ENCODE data around the gene ADRA2C. TPM values are rescaled to one million over a fixed set of nuclear protein-coding genes. Genes with fewer than 3 reads are reported as not detected.

ADRA2C gene
- total and polyA plus RNA-seq, 12 donors = 2.8 to 8.8 (median 5.5) TPM

DNA sequence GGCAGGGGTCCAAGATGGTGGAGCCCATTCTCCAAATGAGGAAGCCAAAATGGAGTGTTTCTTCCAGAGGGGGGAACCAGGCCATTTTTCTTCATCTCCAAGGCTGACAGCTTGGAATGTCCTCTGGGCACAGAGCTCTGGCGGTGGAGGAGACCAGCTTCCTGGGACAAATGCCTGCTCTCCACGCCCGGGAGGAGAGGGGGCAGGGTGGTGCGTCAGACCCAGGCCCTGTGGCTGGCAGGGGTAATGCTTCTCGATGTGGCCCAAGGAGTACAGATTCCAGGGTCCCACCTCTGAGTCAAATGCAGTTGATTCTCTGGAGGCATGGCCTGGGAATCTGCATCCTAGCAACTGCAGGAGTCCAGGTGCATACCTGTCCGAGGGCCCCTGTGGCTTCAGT lies 44.6 kb upstream of the ADRA2C start:
- H3K27me3 ChIP-seq = peaks cover 6 to 91% (median 73%) of the 10 kb centered on the region in 7 donors
- ATAC-seq = no peak

GRCh38 chr4:3722446-3723231 lies 43.5 kb upstream of the ADRA2C start:
- H3K27me3 ChIP-seq = peaks cover 6 to 90% (median 78%) of the 10 kb centered on the region in 7 donors
- H3K36me3 ChIP-seq = no peaks in the 10 kb centered on the region

More for the DNA sequence above, 44.6 kb upstream of the ADRA2C start:
- H3K4me1 ChIP-seq = peaks cover 0 to 6% (median 0%) of the 10 kb centered on the region in 9 donors
- intact Hi-C loops (cut with DNase I) = no loop called here
- 62 to 65% methylated on average over 6 of the region's 6 CpGs for WGBS, 2 donors
- H3K36me3 ChIP-seq = no peaks in the 10 kb centered on the region
- no peak overlapping the region for H3K4me3 ChIP-seq
- H3K9me3 ChIP-seq = peaks cover 0 to 13% (median 2%) of the 10 kb centered on the region in 11 donors
- TF ChIP-seq, protein P1, sequence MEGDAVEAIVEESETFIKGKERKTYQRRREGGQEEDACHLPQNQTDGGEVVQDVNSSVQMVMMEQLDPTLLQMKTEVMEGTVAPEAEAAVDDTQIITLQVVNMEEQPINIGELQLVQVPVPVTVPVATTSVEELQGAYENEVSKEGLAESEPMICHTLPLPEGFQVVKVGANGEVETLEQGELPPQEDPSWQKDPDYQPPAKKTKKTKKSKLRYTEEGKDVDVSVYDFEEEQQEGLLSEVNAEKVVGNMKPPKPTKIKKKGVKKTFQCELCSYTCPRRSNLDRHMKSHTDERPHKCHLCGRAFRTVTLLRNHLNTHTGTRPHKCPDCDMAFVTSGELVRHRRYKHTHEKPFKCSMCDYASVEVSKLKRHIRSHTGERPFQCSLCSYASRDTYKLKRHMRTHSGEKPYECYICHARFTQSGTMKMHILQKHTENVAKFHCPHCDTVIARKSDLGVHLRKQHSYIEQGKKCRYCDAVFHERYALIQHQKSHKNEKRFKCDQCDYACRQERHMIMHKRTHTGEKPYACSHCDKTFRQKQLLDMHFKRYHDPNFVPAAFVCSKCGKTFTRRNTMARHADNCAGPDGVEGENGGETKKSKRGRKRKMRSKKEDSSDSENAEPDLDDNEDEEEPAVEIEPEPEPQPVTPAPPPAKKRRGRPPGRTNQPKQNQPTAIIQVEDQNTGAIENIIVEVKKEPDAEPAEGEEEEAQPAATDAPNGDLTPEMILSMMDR (IDR thresholded peaks at IDR 0.05) = no peak
- no peak overlapping the region for H3K27ac ChIP-seq
- peak in 1 of 2 donors; percentile 0 for DNase-seq

GRCh38 chr4:3723232-3723642 lies 42.9 kb upstream of the ADRA2C start:
- no peak overlapping the region for H3K27ac ChIP-seq
- TF ChIP-seq, protein P1 (IDR thresholded peaks at IDR 0.05) = no peak
- intact Hi-C loops (cut with DNase I) = no loop called here
- peaks cover 6 to 90% (median 82%) of the 10 kb centered on the region in 7 donors for H3K27me3 ChIP-seq
- no peak for DNase-seq
- ATAC-seq = no peak
- WGBS, 2 donors = 66 to 68% methylated on average over 9 of the region's 9 CpGs
- peaks cover 0 to 6% (median 0%) of the 10 kb centered on the region in 9 donors for H3K4me1 ChIP-seq
- H3K36me3 ChIP-seq = no peaks in the 10 kb centered on the region
- H3K4me3 ChIP-seq = no peak overlapping the region
- H3K9me3 ChIP-seq = peaks cover 0 to 9% (median 2%) of the 10 kb centered on the region in 11 donors

More at GRCh38 chr4:3722446-3723231, 43.5 kb upstream of the ADRA2C start:
- no peak overlapping the region for H3K4me3 ChIP-seq
- H3K27ac ChIP-seq = no peak overlapping the region
- peaks cover 0 to 6% (median 0%) of the 10 kb centered on the region in 9 donors for H3K4me1 ChIP-seq
- TF ChIP-seq, protein P1 (IDR thresholded peaks at IDR 0.05) = no peak
- 87 to 89% methylated on average over 10 to 11 of the region's 11 CpGs for WGBS, 2 donors
- ATAC-seq = no peak
- H3K9me3 ChIP-seq = peaks cover 0 to 13% (median 2%) of the 10 kb centered on the region in 11 donors
- DNase-seq = no peak
- intact Hi-C loops (cut with DNase I) = no loop called here

- H3K4me1 ChIP-seq = peaks cover 0 to 6% (median 0%) of the 10 kb centered on the region in 9 donors
- H3K9me3 ChIP-seq = no peaks in the 10 kb centered on the region
- WGBS, 2 donors = 15% methylated on average over 44 of the region's 44 CpGs
- ATAC-seq (peak in 1 of 8 donors; percentile 13), DNase-seq (no peak)
- intact Hi-C loops (cut with DNase I) = no loop called here
- H3K27ac ChIP-seq = no peak overlapping the region
- no peaks in the 10 kb centered on the region for H3K36me3 ChIP-seq
- no peak overlapping the region for H3K4me3 ChIP-seq
- peaks cover 10 to 90% (median 82%) of the 10 kb centered on the region in 7 donors for H3K27me3 ChIP-seq
- TF ChIP-seq, protein P1 (IDR thresholded peaks at IDR 0.05) = no peak
Measured at GRCh38 chr4:3724319-3725231, 41.6 kb upstream of the ADRA2C start.
